HCT116 (cell line): ENCODE measurements around the gene C1QTNF12. TPM values are rescaled to one million over a fixed set of nuclear protein-coding genes. Genes with fewer than 3 reads are reported as not detected.

Experiments
- ATAC-seq: fragments of 200-7000 bp; cut with Tn5 transposase; 2 replicates; pipeline ENCODE4 v1.9.1; 2020; ENCODE audit warnings: mild to moderate bottlenecking, moderate library complexity
- BruUV-seq: library from RNA; stranded (reverse); fragments of 400-500 nt; replicated peaks from 2 replicates; lab custom pipeline; 2021; lab: Mats Ljungman, UMichigan
- CTCF ChIA-PET: fragments of 300-600 bp; sonication (Branson Sonifier 250); formaldehyde crosslinking; loops from one replicate; lab custom pipeline; 2021; ENCODE audit warnings: antibody characterized with exemption; lab: Charles Lee
- POLR2A ChIA-PET: fragments of 300-600, 350-600 bp; sonication (Branson Sonifier 250); formaldehyde crosslinking; loops from one replicate; lab custom pipeline; 2021; ENCODE audit warnings: antibody characterized with exemption; lab: Charles Lee
- RAD21 ChIA-PET, 2 experiments: fragments of 300-600 bp; sonication (Branson Sonifier 250); formaldehyde crosslinking; loops; one replicate each; lab custom pipeline; 2023; ENCODE audit warnings: low total read pairs in 2 of 2; ENCODE audit not compliant: uncharacterized antibody in 2 of 2, unreplicated experiment in 2 of 2, low non-redundant PET in 1 of 2; lab: Charles Lee
- DNase-seq: peaks from one replicate; pipeline ENCODE4 v3.0.0-alpha.2; 2010; ENCODE audit warnings: low read depth, low spot score
- H2AFZ ChIP-seq: fragments of 200-600 bp; shearing (Covaris generic), sonication (generic); 2 replicates; pipeline ENCODE4 v1.6.1; 2017; ENCODE audit warnings: low read depth, mixed run types, mixed read lengths, antibody characterized with exemption, low read length; ENCODE audit not compliant: poor library complexity, severe bottlenecking
- H3K27ac ChIP-seq: 2 replicates; pipeline ENCODE4 v1.5.1; 2012; ENCODE audit warnings: low read depth, low read length
- H3K27me3 ChIP-seq: fragments of 200-600 bp; sonication (generic); 2 replicates; pipeline ENCODE4 v1.6.1; 2016; ENCODE audit warnings: mixed run types, low read length, mixed read lengths; ENCODE audit not compliant: insufficient read depth
- H3K36me3 ChIP-seq, 2 experiments: fragments of 200-500 bp in 1 of 2; fragments of 200-600 bp in 1 of 2; sonication (Bioruptor generic) in 1 of 2; sonication (generic) in 1 of 2; 2 replicates each; pipeline versions ENCODE4 v1.5.1 to v1.6.1; 2014 to 2016; ENCODE audit warnings: low read length in 2 of 2, inconsistent platforms in 1 of 2, mixed read lengths in 1 of 2, mixed run types in 1 of 2; ENCODE audit not compliant: insufficient read depth in 2 of 2, control insufficient read depth in 1 of 2
- H3K4me1 ChIP-seq, 2 experiments: fragments of 200-600 bp in 1 of 2; sonication (generic) in 1 of 2; 2 replicates each; pipeline versions ENCODE4 v1.5.1 to v1.6.1; 2012 to 2017; ENCODE audit warnings: low read length in 2 of 2, inconsistent platforms in 1 of 2, mild to moderate bottlenecking in 1 of 2, mixed read lengths in 1 of 2, mixed run types in 1 of 2, moderate library complexity in 1 of 2; ENCODE audit not compliant: insufficient read depth in 2 of 2, control insufficient read depth in 1 of 2
- H3K4me2 ChIP-seq: fragments of 200-600 bp; sonication (generic); 2 replicates; pipeline ENCODE4 v1.6.1; 2017; ENCODE audit warnings: mixed run types, low read length, mixed read lengths
- H3K4me3 ChIP-seq, 2 experiments: fragments of 200-600 bp in 1 of 2; sonication (generic) in 1 of 2; replicated peaks in 1 of 2; 2 replicates each; pipeline ENCODE4 v1.5.1; 2011 to 2016; ENCODE audit warnings: low read length in 2 of 2, control low read depth in 1 of 2, low read depth in 1 of 2, mild to moderate bottlenecking in 1 of 2, mixed read lengths in 1 of 2, mixed run types in 1 of 2
- H3K79me2 ChIP-seq: fragments of 200-600 bp; sonication (generic); 2 replicates; pipeline ENCODE4 v1.6.1; 2017; ENCODE audit warnings: mild to moderate bottlenecking, mixed run types, low read length, moderate library complexity, mixed read lengths; ENCODE audit not compliant: insufficient read depth
- H3K9ac ChIP-seq: fragments of 200-600 bp; sonication (generic); 2 replicates; pipeline ENCODE4 v1.6.1; 2016; ENCODE audit warnings: low read length, mixed read lengths
- H3K9me2 ChIP-seq: fragments of 200-600 bp; sonication (generic), shearing (Covaris generic); 2 replicates; pipeline ENCODE4 v1.6.1; 2017; ENCODE audit warnings: mixed run types, mild to moderate bottlenecking, moderate library complexity; ENCODE audit not compliant: insufficient read depth
- H3K9me3 ChIP-seq, 2 experiments: fragments of 200-500 bp in 1 of 2; fragments of 200-600 bp in 1 of 2; sonication (Bioruptor generic) in 1 of 2; sonication (generic) in 1 of 2; 2 replicates each; pipeline ENCODE4 v1.6.1; 2014 to 2017; ENCODE audit warnings: low read length in 2 of 2, mixed read lengths in 2 of 2, inconsistent platforms in 1 of 2, low read depth in 1 of 2, mild to moderate bottlenecking in 1 of 2, mixed run types in 1 of 2, moderate library complexity in 1 of 2; ENCODE audit not compliant: control insufficient read depth in 1 of 2, insufficient read depth in 1 of 2
- H4K20me1 ChIP-seq: fragments of 200-600 bp; sonication (generic), shearing (Covaris generic); 2 replicates; pipeline ENCODE4 v1.6.1; 2017; ENCODE audit warnings: mixed run types, mild to moderate bottlenecking, moderate library complexity; ENCODE audit not compliant: insufficient read depth
- CBX3 ChIP-seq: IDR thresholded peaks from 2 replicates; pipeline ENCODE4 v1.6.1; 2012; ENCODE audit warnings: low read depth
- EZH2 ChIP-seq: fragments of 200-600 bp; sonication (generic); IDR thresholded peaks from 2 replicates; pipeline ENCODE4 v1.6.1; 2017; ENCODE audit warnings: antibody characterized with exemption, mixed run types
- POLR2A ChIP-seq: IDR thresholded peaks from 2 replicates; pipeline ENCODE4 v1.7.0; 2011; ENCODE audit warnings: borderline replicate concordance; ENCODE audit not compliant: insufficient read depth, insufficient read length; ENCODE audit errors: extremely low read depth
- SP1 ChIP-seq: IDR thresholded peaks from 2 replicates; pipeline ENCODE4 v1.6.1; 2012; ENCODE audit warnings: low read depth
- TCF7L2 ChIP-seq: IDR thresholded peaks from 2 replicates; pipeline ENCODE4 v1.7.0; 2011; ENCODE audit warnings: borderline replicate concordance, inconsistent platforms; ENCODE audit not compliant: insufficient read depth, insufficient read length; ENCODE audit errors: extremely low read depth
- YY1 ChIP-seq: IDR thresholded peaks from 2 replicates; pipeline ENCODE4 v1.6.1; 2011; ENCODE audit warnings: low read length, low read depth, moderate library complexity, mild to moderate bottlenecking; ENCODE audit not compliant: insufficient replicate concordance; ENCODE audit errors: extremely low read depth
- ZNF274 ChIP-seq: fragments of 200-500 bp; sonication (Bioruptor generic); IDR thresholded peaks from 2 replicates; pipeline ENCODE4 v1.6.1; 2014; ENCODE audit warnings: mild to moderate bottlenecking, low read depth, low read length, inconsistent platforms
- intact Hi-C: fragments of 100-400 bp; cut with micrococcal nuclease; formaldehyde crosslinking; loops from 2 replicates; pipeline ENCODE4 v1.10.0; 2022
- total RNA-seq: library from RNA; stranded (reverse); gene quantifications from one replicate; pipeline ENCODE4 v1.2.1, GENCODE V29; 2021; ENCODE audit not compliant: unreplicated experiment
- TF ChIP-seq, protein P1 (sequence below): IDR thresholded peaks from 2 replicates; pipeline ENCODE4 v1.6.1; 2012; ENCODE audit warnings: low read depth
- TF ChIP-seq, protein P2 (sequence below): IDR thresholded peaks from 2 replicates; pipeline ENCODE4 v1.6.1; 2012

C1QTNF12 gene
- total RNA-seq, 1 experiment from 2014 or later = 6.9 TPM

DNA sequence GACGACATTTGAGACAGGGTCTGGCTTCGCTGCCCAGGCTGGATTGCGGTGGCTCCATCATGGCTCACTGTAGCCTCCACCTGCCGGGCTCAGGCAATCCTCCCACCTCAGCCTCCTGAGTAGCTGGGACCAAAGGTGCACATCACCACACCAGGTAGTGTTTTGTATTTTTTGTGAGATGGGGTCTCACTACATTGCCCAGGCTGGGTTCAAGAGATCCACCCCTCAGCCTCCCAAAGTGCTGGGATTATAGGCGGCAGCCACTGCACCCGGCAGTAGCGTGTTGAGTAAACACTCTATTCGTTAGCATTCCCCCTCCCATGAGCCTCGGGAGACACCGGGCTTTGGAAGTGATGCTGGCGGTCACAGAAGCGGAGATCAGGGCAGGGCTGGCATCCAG lies 6.8 kb upstream of the C1QTNF12 start:
- no peaks in the 10 kb centered on the region for H3K9me3 ChIP-seq
- POLR2A ChIA-PET = no interaction called here
- RAD21 ChIA-PET = no interaction called here
- H3K4me3 ChIP-seq = no peak overlapping the region
- no peak for DNase-seq
- H3K27ac ChIP-seq = no peak overlapping the region
- H4K20me1 ChIP-seq = no peaks in the 10 kb centered on the region
- H2AFZ ChIP-seq = no peak overlapping the region
- H3K4me2 ChIP-seq = no peak overlapping the region
- no TSS peak for BruUV-seq
- CTCF ChIA-PET = no interaction called here
- TF ChIP-seq EZH2 (no peak), SP1 (no peak), POLR2A (no peak), CBX3 (no peak), YY1 (no peak), TCF7L2 (no peak), ZNF274 (no peak)
- TF ChIP-seq, protein P1, sequence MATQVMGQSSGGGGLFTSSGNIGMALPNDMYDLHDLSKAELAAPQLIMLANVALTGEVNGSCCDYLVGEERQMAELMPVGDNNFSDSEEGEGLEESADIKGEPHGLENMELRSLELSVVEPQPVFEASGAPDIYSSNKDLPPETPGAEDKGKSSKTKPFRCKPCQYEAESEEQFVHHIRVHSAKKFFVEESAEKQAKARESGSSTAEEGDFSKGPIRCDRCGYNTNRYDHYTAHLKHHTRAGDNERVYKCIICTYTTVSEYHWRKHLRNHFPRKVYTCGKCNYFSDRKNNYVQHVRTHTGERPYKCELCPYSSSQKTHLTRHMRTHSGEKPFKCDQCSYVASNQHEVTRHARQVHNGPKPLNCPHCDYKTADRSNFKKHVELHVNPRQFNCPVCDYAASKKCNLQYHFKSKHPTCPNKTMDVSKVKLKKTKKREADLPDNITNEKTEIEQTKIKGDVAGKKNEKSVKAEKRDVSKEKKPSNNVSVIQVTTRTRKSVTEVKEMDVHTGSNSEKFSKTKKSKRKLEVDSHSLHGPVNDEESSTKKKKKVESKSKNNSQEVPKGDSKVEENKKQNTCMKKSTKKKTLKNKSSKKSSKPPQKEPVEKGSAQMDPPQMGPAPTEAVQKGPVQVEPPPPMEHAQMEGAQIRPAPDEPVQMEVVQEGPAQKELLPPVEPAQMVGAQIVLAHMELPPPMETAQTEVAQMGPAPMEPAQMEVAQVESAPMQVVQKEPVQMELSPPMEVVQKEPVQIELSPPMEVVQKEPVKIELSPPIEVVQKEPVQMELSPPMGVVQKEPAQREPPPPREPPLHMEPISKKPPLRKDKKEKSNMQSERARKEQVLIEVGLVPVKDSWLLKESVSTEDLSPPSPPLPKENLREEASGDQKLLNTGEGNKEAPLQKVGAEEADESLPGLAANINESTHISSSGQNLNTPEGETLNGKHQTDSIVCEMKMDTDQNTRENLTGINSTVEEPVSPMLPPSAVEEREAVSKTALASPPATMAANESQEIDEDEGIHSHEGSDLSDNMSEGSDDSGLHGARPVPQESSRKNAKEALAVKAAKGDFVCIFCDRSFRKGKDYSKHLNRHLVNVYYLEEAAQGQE = no peak
- TF ChIP-seq, protein P2, sequence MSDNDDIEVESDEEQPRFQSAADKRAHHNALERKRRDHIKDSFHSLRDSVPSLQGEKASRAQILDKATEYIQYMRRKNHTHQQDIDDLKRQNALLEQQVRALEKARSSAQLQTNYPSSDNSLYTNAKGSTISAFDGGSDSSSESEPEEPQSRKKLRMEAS = no peak
- TF ChIP-seq, all 23 proteins: peak for 0
- H3K9me2 ChIP-seq = no peaks in the 10 kb centered on the region
- ATAC-seq = no peak
- intact Hi-C loops = no loop called here
- no peak overlapping the region for H3K9ac ChIP-seq
- H3K79me2 ChIP-seq = no peaks in the 10 kb centered on the region; the same call in 1 of the 2 replicates
- H3K4me1 ChIP-seq = peaks cover 4 to 8% of the 10 kb centered on the region in 2 experiments; a peak in 3 of 4 replicates
- peaks cover 11 to 24% of the 10 kb centered on the region in 2 experiments; a peak in 3 of 4 replicates for H3K36me3 ChIP-seq
- no peaks in the 10 kb centered on the region for H3K27me3 ChIP-seq
